SK-N-DZ (cell line): ENCODE data around the gene RPL36.
"Not testable (repeated sequence)": the region's sequence is repeated elsewhere in the genome, so short reads cannot be mapped to it uniquely, and the experiment has no call there.

ENCODE experiments used
- DNase-seq: peaks from one replicate; pipeline ENCODE4 v3.0.0-alpha.2; 2015; ENCODE audit warnings: low spot score

Gene RPL36

GRCh38 chr19:5673752-5674151 lies 16.3 kb upstream of the RPL36 start:
- DNase-seq: no peak

- DNase-seq: no peak
Measured at GRCh38 chr19:5674714-5675113, 15.4 kb upstream of the RPL36 start.

GRCh38 chr19:5676105-5676771 lies 13.9 kb upstream of the RPL36 start:
- no peak for DNase-seq

GRCh38 chr19:5676772-5677105 lies 13.4 kb upstream of the RPL36 start:
- no peak for DNase-seq

- DNase-seq: no peak
Measured at GRCh38 chr19:5677136-5677535, 13.0 kb upstream of the RPL36 start.

DNA sequence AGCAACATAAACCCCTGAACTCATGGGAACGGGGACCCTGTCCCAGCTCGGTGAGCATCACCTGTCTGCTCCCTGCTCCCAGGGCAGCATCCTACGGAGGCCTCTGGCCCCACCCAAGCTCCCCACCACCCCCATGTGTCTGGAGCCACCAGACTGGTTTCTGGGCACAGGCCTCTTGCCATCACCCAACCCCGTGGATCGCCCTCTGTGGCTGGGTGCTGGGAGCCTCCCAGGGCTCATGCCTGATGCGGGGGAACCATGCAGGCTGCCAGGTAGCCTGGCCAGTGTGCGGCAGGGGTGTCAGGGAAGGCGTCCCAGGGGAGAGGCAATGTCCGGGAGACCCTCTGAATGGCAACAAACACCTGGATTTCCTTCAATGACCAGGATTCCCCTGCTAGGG lies 12.5 kb upstream of the RPL36 start:
- DNase-seq: no peak

GRCh38 chr19:5678071-5678718 lies 11.9 kb upstream of the RPL36 start:
- no peak for DNase-seq

- no peak for DNase-seq
Measured at GRCh38 chr19:5679289-5680083, 10.6 kb upstream of the RPL36 start.

DNA sequence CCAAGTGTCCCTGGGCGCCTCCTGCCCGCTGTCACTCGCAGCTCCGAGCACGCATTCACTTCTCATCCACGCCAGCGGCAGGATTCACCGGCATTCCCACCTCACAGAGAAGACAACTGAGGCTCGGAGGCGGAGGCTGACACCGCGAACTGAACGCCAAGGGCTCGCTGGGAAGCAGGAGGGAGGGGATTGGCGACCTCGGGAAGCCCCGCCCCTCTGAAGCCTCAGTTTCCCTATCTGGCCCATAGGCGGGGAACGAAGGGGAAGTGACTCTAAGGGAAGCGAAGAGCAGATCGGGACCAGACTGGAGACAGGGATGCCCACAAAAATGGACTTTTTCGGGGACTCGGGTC lies 10.0 kb upstream of the RPL36 start:
- DNase-seq: peak; percentile 50

DNA sequence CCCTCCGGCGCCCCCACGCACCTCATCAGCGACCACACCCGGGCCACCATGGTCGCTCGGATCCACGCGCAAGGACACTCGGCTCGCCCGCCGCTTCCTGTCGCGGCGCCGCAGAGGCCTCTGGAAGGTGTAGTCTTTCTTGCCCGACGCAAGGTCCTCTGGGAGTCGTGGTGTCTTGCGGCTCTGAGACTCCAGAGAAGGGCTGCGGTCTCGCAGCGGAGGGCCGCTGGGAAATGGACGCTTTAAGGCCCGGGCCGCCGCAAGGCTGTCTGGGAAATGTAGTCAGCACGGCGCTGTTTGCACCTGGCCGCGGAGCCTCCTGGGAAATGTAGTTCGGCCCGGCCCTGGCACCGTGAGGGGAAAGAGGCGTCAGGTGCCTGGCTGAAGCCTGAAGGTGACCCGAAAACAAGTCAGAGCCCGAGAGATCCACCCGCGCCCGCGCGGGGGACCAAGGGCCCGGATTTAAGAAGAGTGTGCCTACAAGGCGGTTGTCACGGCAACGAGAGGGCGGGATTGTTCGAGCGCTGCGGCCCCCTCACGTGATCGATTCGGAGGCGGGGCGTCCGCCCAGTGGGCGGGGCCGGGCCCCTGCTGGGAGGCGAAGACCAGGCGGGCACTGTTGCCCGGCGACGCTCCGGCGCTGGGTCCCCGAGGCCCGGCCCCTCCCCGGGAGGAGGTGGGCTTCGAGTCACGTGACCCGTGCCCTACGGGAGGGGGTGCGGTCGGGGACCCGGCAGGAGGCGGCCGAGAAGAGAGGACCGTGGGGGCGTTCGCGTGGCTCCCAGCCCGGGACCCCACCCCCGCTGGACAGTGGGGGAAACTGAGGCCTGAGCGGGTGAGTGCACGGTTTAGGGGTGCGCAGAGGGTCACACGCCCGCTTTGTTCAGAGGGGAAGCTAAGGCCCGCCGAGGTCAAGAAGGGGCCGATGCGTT lies 9.4 kb upstream of the RPL36 start, which contains the start of the genes HSD11B1L and MICOS13:
HSD11B1L (plus strand) TSS at position 591 of the 932 bp plus-strand sequence. CDS start 3,806 bp downstream, outside the sequence.
MICOS13 (minus strand) TSS at position 80 of the 932 bp plus-strand sequence; CDS start at position 50, 30 bp downstream.
- peak; percentile 99 for DNase-seq

DNA sequence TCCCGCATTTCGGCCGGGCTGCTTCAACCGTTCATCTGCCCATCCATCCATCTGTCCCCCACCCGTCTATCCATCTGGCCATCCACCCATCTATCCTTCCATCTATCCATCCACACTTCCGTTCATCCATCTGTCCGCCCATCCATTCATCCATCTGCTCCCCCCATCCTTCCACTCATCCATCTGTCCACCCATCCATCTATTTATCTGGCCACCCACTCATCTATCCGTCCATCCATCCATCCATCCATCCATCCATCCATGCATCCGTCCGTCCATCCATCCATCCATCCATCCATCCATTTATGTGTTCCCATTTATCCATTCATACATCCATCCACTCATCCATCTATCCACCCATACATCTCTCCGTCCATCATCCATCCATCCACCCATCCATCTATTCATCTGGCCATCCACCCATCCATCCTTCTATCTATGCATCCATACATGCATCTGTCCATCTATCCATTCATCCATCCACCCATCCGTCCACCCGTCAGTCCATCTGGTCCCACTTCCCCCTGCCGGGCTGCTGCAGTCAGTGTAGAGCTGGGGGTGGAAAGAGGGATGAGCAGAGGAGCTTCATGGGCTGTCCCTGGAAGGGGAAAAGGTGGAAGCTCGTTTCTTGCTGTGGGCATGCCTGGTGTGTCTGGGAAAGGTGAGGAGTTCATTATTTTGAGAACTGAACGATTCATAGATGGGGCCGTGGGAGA lies 8.5 kb upstream of the RPL36 start:
- DNase-seq: no peak

- DNase-seq: no peak
Measured at GRCh38 chr19:5682107-5682482, 8.0 kb upstream of the RPL36 start.

GRCh38 chr19:5683177-5683886 lies 6.8 kb upstream of the RPL36 start:
- DNase-seq: no peak

- no peak for DNase-seq
Measured at GRCh38 chr19:5684694-5685430, 5.2 kb upstream of the RPL36 start.

- no peak for DNase-seq
Measured at GRCh38 chr19:5686326-5686646, 3.8 kb upstream of the RPL36 start.

DNA sequence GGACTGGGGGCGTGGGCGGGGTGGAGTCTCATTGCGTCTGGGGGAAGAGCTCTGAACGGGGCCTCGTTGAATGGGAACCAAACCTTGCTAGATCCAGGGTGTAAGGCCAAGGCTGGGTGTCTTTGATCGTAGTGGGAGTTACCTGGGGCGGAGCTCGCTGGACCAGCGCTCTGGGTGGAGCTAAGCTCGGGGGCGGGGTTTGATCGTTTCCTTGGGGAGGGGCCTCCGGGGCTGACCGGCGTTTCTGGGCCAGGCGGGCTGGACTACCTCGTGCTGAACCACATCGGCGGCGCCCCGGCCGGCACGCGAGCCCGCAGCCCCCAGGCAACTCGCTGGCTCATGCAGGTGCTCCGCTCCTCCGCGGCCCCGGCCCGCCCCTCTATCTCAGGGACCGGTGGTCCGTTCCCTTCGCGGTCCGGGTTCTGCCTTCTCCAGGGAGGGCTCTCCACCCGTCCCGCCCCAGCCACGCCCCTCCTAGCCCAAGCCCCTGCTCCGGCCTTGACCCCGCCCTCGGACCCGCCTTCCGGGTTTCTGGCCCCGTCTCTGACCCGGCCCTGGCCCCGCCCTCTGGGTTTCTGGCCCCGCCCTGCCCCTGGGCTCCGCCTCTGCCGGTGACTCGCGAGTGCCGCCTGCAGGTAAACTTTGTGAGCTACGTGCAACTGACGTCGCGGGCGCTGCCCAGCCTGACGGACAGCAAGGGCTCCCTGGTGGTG lies 3.3 kb upstream of the RPL36 start:
- no peak for DNase-seq

- DNase-seq: no peak
Measured at GRCh38 chr19:5687360-5688198, 2.5 kb upstream of the RPL36 start.

GRCh38 chr19:5688262-5688881 lies 1.7 kb upstream of the RPL36 start:
- DNase-seq: not testable (repeated sequence)
